H1 (cell line): ENCODE measurements around the gene WDR33. TPM values are rescaled to one million over a fixed set of nuclear protein-coding genes. Genes with fewer than 3 reads are reported as not detected.
"Not testable (repeated sequence)": the region's sequence is repeated elsewhere in the genome, so short reads cannot be mapped to it uniquely, and the experiment has no call there.

Source experiments
- CTCF ChIA-PET: fragments of 300-600 bp; sonication (Branson Sonifier 250); formaldehyde crosslinking; loops from one replicate; lab custom pipeline; 2021; ENCODE audit not compliant: partially characterized antibody; lab: Charles Lee
- POLR2A ChIA-PET: fragments of 300-600 bp; sonication (Branson Sonifier 250); formaldehyde crosslinking; loops from one replicate; lab custom pipeline; 2021; ENCODE audit warnings: inconsistent platforms; ENCODE audit not compliant: partially characterized antibody; lab: Charles Lee
- DNase-seq, 2 experiments: peaks; one replicate each; pipeline versions ENCODE4 v3.0.0 to v3.0.0-alpha.2; 2010 to 2022; ENCODE audit warnings: low spot score in 2 of 2, low read depth in 1 of 2, mixed read lengths in 1 of 2
- FAIRE-seq: peaks from 2 replicates; lab custom pipeline; 2011; peaks lifted over from hg19 to GRCh38; lab: Jason Lieb, UNC
- H2AFZ ChIP-seq: 2 replicates; pipeline ENCODE4 v1.8.1; 2012; ENCODE audit warnings: low read length, inconsistent platforms
- H2AK5ac ChIP-seq: 2 replicates; pipeline ENCODE4 v1.6.1; 2013; ENCODE audit warnings: low read depth, low read length
- H2BK120ac ChIP-seq: replicated peaks from 2 replicates; pipeline ENCODE3; 2013; ENCODE audit warnings: low read depth, low read length, inconsistent platforms
- H2BK12ac ChIP-seq: 2 replicates; pipeline ENCODE4 v1.6.1; 2013; ENCODE audit warnings: low read depth, low read length
- H2BK15ac ChIP-seq: 2 replicates; pipeline ENCODE4 v1.6.1; 2013; ENCODE audit warnings: low read length
- H2BK20ac ChIP-seq: 2 replicates; pipeline ENCODE4 v1.6.1; 2013; ENCODE audit warnings: low read length
- H2BK5ac ChIP-seq: 2 replicates; pipeline ENCODE4 v1.6.1; 2013; ENCODE audit warnings: low read depth, low read length
- H3K14ac ChIP-seq: 2 replicates; pipeline ENCODE4 v1.6.1; 2013; ENCODE audit warnings: inconsistent platforms; ENCODE audit not compliant: insufficient read length
- H3K18ac ChIP-seq: 2 replicates; pipeline ENCODE4 v1.6.1; 2013; ENCODE audit warnings: low read length; ENCODE audit errors: extremely low read depth
- H3K23ac ChIP-seq: 2 replicates; pipeline ENCODE4 v1.6.1; 2013; ENCODE audit warnings: inconsistent platforms; ENCODE audit not compliant: insufficient read length
- H3K23me2 ChIP-seq: 2 replicates; pipeline ENCODE4 v1.6.1; 2013; ENCODE audit warnings: low read depth, low read length
- H3K27ac ChIP-seq: 2 replicates; pipeline ENCODE4 v1.6.1; 2011; ENCODE audit warnings: low read depth, low read length, inconsistent platforms
- H3K27me3 ChIP-seq, 4 experiments: replicated peaks in 1 of 4; 1 replicate in 1 of 4; 2 replicates in 3 of 4; pipeline versions ENCODE4 v1.6.1 to v1.8.1; 2011 to 2013; ENCODE audit warnings: low read length in 3 of 4, mild to moderate bottlenecking in 3 of 4, inconsistent platforms in 2 of 4, mixed read lengths in 2 of 4, moderate library complexity in 1 of 4; ENCODE audit not compliant: control insufficient read depth in 3 of 4, insufficient read depth in 3 of 4; ENCODE audit errors: extremely low read depth in 1 of 4
- H3K36me3 ChIP-seq, 4 experiments: 2 replicates each; pipeline versions ENCODE4 v1.6.1 to v1.8.1; 2011 to 2013; ENCODE audit warnings: mild to moderate bottlenecking in 4 of 4, low read length in 3 of 4, moderate library complexity in 2 of 4, control low read depth in 1 of 4, inconsistent platforms in 1 of 4; ENCODE audit not compliant: insufficient read depth in 4 of 4, control insufficient read depth in 2 of 4
- H3K4ac ChIP-seq: replicated peaks from 2 replicates; pipeline ENCODE3; 2013; ENCODE audit warnings: low read length, low read depth, mixed read lengths, inconsistent platforms; ENCODE audit not compliant: insufficient read length
- H3K4me1 ChIP-seq, 4 experiments: replicated peaks in 1 of 4; 1 replicate in 1 of 4; 2 replicates in 3 of 4; pipeline versions ENCODE4 v1.6.1 to v1.8.1; 2011 to 2013; ENCODE audit warnings: low read length in 3 of 4, inconsistent platforms in 2 of 4, mixed read lengths in 1 of 4; ENCODE audit not compliant: insufficient read depth in 4 of 4, control insufficient read depth in 3 of 4
- H3K4me2 ChIP-seq, 2 experiments: 2 replicates each; pipeline versions ENCODE4 v1.6.1 to v1.8.1; 2011 to 2013; ENCODE audit warnings: low read depth in 2 of 2, low read length in 2 of 2, control low read depth in 1 of 2, inconsistent platforms in 1 of 2, mild to moderate bottlenecking in 1 of 2; ENCODE audit not compliant: insufficient read depth in 1 of 2
- H3K4me3 ChIP-seq, 4 experiments: fragments of 200-600, 300-600 bp in 1 of 4; sonication (generic), shearing (Covaris generic), sonication (Bioruptor Twin) in 1 of 4; 2 replicates each; pipeline versions ENCODE4 v1.5.1 to v1.8.1; 2011 to 2016; ENCODE audit warnings: low read length in 4 of 4, low read depth in 3 of 4, control low read depth in 2 of 4, inconsistent platforms in 2 of 4, mild to moderate bottlenecking in 2 of 4, mixed read lengths in 1 of 4, moderate library complexity in 1 of 4; ENCODE audit not compliant: insufficient read depth in 2 of 4; ENCODE audit errors: extremely low read depth in 1 of 4
- H3K56ac ChIP-seq: replicated peaks from 2 replicates; pipeline ENCODE3; 2013; ENCODE audit warnings: low read depth, mild to moderate bottlenecking, mixed read lengths, low read length, inconsistent platforms; ENCODE audit not compliant: insufficient read length
- H3K79me1 ChIP-seq: 2 replicates; pipeline ENCODE4 v1.6.1; 2013; ENCODE audit warnings: low read depth, low read length, control low read depth
- H3K79me2 ChIP-seq, 2 experiments: 2 replicates each; pipeline versions ENCODE4 v1.6.1 to v1.8.1; 2012 to 2013; ENCODE audit warnings: low read length in 2 of 2, mild to moderate bottlenecking in 2 of 2, inconsistent platforms in 1 of 2; ENCODE audit not compliant: insufficient read depth in 2 of 2, control insufficient read depth in 1 of 2
- H3K9ac ChIP-seq, 4 experiments: replicated peaks in 1 of 4; 1 replicate in 1 of 4; 2 replicates in 3 of 4; pipeline versions ENCODE4 v1.6.1 to v1.8.1; 2011 to 2013; ENCODE audit warnings: low read depth in 3 of 4, low read length in 3 of 4, control low read depth in 2 of 4, mild to moderate bottlenecking in 2 of 4, moderate library complexity in 2 of 4, inconsistent platforms in 1 of 4; ENCODE audit errors: extremely low read depth in 1 of 4
- H3K9me3 ChIP-seq, 2 experiments: 2 replicates each; pipeline versions ENCODE4 v1.6.1 to v1.8.1; 2012 to 2013; ENCODE audit warnings: mild to moderate bottlenecking in 2 of 2, moderate library complexity in 2 of 2, control low read depth in 1 of 2, inconsistent platforms in 1 of 2, low read depth in 1 of 2, low read length in 1 of 2, mixed read lengths in 1 of 2; ENCODE audit not compliant: insufficient read depth in 2 of 2
- H4K20me1 ChIP-seq, 2 experiments: replicated peaks in 1 of 2; 2 replicates each; pipeline versions ENCODE3 to v1.8.1; 2011 to 2013; ENCODE audit warnings: inconsistent platforms in 2 of 2, low read length in 2 of 2, mild to moderate bottlenecking in 1 of 2; ENCODE audit not compliant: insufficient read depth in 2 of 2, control insufficient read depth in 1 of 2
- H4K5ac ChIP-seq: 2 replicates; pipeline ENCODE4 v1.6.1; 2013; ENCODE audit warnings: low read length, low read depth, mixed read lengths, inconsistent platforms; ENCODE audit not compliant: insufficient read length
- H4K8ac ChIP-seq: 2 replicates; pipeline ENCODE4 v1.8.0; 2013; ENCODE audit warnings: mild to moderate bottlenecking, moderate library complexity, low read length, inconsistent platforms; ENCODE audit not compliant: insufficient read depth; ENCODE audit errors: extremely low read depth
- H4K91ac ChIP-seq: replicated peaks from 2 replicates; pipeline ENCODE3; 2013; ENCODE audit warnings: low read length, mixed read lengths, inconsistent platforms; ENCODE audit not compliant: insufficient read length
- whole genome bisulfite sequencing, 2 experiments: shearing (Covaris generic) in 1 of 2; methylation state at CpG; one replicate each; pipeline versions ENCODE4 v1.1.6 to v1.1.7; 2013 to 2015; ENCODE audit warnings: low lambda C conversion rate in 2 of 2, mixed read lengths in 2 of 2, inconsistent platforms in 1 of 2, low coverage in 1 of 2, missing lambda C conversion rate in 1 of 2; ENCODE audit not compliant: insufficient replicate concordance in 2 of 2, insufficient coverage in 1 of 2, insufficient read length in 1 of 2; ENCODE audit errors: extremely low coverage in 1 of 2, missing lambda C conversion rate in 1 of 2; 5-methylcytosine and 5-hydroxymethylcytosine counted together
- polyA plus RNA-seq, 7 experiments: library from polyadenylated mRNA; depleted of rRNA in 3 of 7; stranded (reverse) in 5 of 7; unstranded in 2 of 7; fragments of >200 nt in 5 of 7; fragments of 200-250 nt in 2 of 7; gene quantifications; 1 replicate in 5 of 7; 2 replicates in 1 of 7; 4 replicates in 1 of 7; pipeline versions ENCODE4 v1.2.1 to v1.2.3, GENCODE V29; 2011 to 2013; ENCODE audit warnings: missing spikeins in 2 of 7, mixed read lengths in 2 of 7
- total RNA-seq: library from RNA; stranded (reverse); fragmentation: NEBNext Ultra II Directional; extraction: Animal tissue kit (Norgen Biotek cat#: 25700); gene quantifications from 2 replicates; pipeline ENCODE4 v1.2.1, GENCODE V29; 2021

The WDR33 gene
- total and polyA plus RNA-seq, 2 of the 8 experiments (the other 6 are each of a cell fraction or from before 2014, with no cell fraction given) = 18.1 to 82.7 TPM

DNA sequence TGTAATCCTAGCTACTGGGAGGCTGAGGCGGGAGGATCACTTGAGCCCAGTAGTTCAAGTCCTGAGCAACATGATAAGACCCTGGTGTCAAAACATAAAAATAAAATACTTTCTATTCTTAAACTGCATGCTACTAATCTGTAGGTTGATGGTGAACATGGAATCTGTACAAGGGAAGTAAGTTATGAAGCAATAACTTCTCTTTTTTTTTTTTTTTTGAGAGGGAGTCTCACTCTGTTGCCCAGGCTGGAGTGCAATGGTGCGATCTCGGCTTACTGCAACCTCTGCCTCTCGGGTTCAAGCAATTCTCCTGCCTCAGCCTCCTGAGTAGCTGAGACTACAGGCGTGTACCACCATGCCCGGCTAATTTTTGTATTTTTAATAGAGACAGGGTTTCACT, 16.1 kb downstream of the WDR33 start:
- DNase-seq, H3K4me3 ChIP-seq, H4K8ac ChIP-seq, H3K23ac ChIP-seq, FAIRE-seq, H2BK15ac ChIP-seq, H3K4me2 ChIP-seq, H3K9me3 ChIP-seq, H4K5ac ChIP-seq, H2BK5ac ChIP-seq, H3K23me2 ChIP-seq, H3K9ac ChIP-seq, H2AFZ ChIP-seq, H2AK5ac ChIP-seq, H2BK120ac ChIP-seq, H3K14ac ChIP-seq, H3K18ac ChIP-seq, H4K91ac ChIP-seq, H3K27me3 ChIP-seq, H4K20me1 ChIP-seq, H3K27ac ChIP-seq, H3K4me1 ChIP-seq, H3K36me3 ChIP-seq, H3K56ac ChIP-seq, H2BK20ac ChIP-seq, H2BK12ac ChIP-seq, H3K4ac ChIP-seq: not testable (repeated sequence)
- H3K79me2 ChIP-seq = peaks cover 14 to 94% of the 10 kb centered on the region in 2 experiments
- ChIA-PET POLR2A (interaction anchor here (0.9 to 2.7 kb wide), 3 partner anchors 10 to 14 kb away, joined by 3 to 14 read pairs (median 7); no protein-coding TSS in a partner anchor), CTCF (interaction anchor here (0.7 to 1.3 kb wide), 2 partner anchors 11 to 253 kb away, joined by 3 read pairs; no protein-coding TSS in a partner anchor)
- H3K79me1 ChIP-seq = peaks cover 11% of the 10 kb centered on the region
- 92% methylated on average over 6 of the region's 6 CpGs; no CpG with 5 or more reads in 1 of the 2 experiments for WGBS, 2 experiments
